PFSK-1 (cell line): ENCODE results near the gene SRGN.

Source experiments
- FOXP2 ChIP-seq: optimal IDR thresholded peaks from 2 replicates; pipeline ENCODE3; 2011; ENCODE audit warnings: borderline replicate concordance, control low read depth, inconsistent platforms; ENCODE audit not compliant: insufficient read depth; ENCODE audit errors: extremely low read length, extremely low read depth
- POLR2AphosphoS5 ChIP-seq: IDR thresholded peaks from 2 replicates; pipeline ENCODE4 v1.6.1; 2012; ENCODE audit warnings: low read depth, mild to moderate bottlenecking, control low read depth, low read length, moderate library complexity
- SIN3A ChIP-seq: IDR thresholded peaks from 2 replicates; pipeline ENCODE4 v1.6.1; 2012; ENCODE audit warnings: mild to moderate bottlenecking, low read length, moderate library complexity, borderline replicate concordance; ENCODE audit not compliant: insufficient read depth
- TAF1 ChIP-seq: IDR thresholded peaks from 2 replicates; pipeline ENCODE4 v1.6.1; 2012; ENCODE audit warnings: low read length, control low read depth, borderline replicate concordance; ENCODE audit not compliant: insufficient read depth
- TF ChIP-seq, protein P1 (sequence below), 2 experiments: IDR thresholded peaks; 2 replicates each; pipeline versions ENCODE4 v1.6.1 to v1.8.0; 2011 to 2012; ENCODE audit warnings: low read depth in 2 of 2, low read length in 2 of 2, control low read depth in 1 of 2, inconsistent platforms in 1 of 2, mild to moderate bottlenecking in 1 of 2, moderate library complexity in 1 of 2; ENCODE audit not compliant: insufficient read depth in 1 of 2

The SRGN gene

DNA sequence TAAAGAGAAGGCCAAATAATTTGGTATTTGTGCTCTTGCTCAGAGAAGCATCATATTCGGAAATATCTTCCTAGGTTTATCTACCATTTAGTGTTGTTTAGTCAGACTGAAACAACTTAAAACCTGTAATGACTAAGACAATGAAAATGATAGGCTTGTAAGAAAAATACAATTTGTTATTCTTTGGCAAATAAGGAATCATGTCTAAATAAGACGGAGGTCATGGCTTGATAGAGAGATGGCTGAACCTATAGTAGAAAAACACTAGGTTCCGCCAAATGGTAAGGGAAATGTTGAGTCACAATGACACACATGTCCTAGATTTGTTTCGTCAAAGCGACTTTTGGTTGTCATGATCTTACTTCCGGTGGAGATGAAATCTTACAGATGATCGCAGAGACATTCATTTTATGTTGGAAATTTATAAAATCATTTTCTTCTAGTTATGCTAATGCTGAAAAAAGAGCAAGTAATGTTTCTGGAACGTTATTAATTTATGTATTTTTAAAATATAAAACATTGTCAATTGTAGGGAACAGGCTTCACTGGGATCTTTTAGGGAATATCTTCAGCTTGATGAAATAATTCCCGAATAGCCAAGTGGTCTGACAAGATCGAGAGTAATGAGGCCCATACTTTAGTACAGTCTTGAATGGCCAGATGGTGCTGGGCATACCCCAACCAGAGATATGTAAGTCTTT, 1.0 kb downstream of the SRGN start:
- TF ChIP-seq, protein P1, sequence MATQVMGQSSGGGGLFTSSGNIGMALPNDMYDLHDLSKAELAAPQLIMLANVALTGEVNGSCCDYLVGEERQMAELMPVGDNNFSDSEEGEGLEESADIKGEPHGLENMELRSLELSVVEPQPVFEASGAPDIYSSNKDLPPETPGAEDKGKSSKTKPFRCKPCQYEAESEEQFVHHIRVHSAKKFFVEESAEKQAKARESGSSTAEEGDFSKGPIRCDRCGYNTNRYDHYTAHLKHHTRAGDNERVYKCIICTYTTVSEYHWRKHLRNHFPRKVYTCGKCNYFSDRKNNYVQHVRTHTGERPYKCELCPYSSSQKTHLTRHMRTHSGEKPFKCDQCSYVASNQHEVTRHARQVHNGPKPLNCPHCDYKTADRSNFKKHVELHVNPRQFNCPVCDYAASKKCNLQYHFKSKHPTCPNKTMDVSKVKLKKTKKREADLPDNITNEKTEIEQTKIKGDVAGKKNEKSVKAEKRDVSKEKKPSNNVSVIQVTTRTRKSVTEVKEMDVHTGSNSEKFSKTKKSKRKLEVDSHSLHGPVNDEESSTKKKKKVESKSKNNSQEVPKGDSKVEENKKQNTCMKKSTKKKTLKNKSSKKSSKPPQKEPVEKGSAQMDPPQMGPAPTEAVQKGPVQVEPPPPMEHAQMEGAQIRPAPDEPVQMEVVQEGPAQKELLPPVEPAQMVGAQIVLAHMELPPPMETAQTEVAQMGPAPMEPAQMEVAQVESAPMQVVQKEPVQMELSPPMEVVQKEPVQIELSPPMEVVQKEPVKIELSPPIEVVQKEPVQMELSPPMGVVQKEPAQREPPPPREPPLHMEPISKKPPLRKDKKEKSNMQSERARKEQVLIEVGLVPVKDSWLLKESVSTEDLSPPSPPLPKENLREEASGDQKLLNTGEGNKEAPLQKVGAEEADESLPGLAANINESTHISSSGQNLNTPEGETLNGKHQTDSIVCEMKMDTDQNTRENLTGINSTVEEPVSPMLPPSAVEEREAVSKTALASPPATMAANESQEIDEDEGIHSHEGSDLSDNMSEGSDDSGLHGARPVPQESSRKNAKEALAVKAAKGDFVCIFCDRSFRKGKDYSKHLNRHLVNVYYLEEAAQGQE (IDR thresholded peaks at IDR 0.05; ENCODE audit: insufficient read depth in 1 of 2, low read depth in 2 of 2, low read length in 2 of 2), result no peak
- no peak for TF ChIP-seq FOXP2
- TF ChIP-seq POLR2AphosphoS5, result no peak
- no peak for TF ChIP-seq TAF1
- no peak for TF ChIP-seq SIN3A

- TF ChIP-seq SIN3A (no peak), TAF1 (no peak), POLR2AphosphoS5 (no peak), FOXP2 (no peak)
- TF ChIP-seq, protein P1 (IDR thresholded peaks at IDR 0.05; ENCODE audit: insufficient read depth in 1 of 2, low read depth in 2 of 2, low read length in 2 of 2), result no peak
Observed at GRCh38 chr10:69089638-69090599, 2.0 kb downstream of the SRGN start.

DNA sequence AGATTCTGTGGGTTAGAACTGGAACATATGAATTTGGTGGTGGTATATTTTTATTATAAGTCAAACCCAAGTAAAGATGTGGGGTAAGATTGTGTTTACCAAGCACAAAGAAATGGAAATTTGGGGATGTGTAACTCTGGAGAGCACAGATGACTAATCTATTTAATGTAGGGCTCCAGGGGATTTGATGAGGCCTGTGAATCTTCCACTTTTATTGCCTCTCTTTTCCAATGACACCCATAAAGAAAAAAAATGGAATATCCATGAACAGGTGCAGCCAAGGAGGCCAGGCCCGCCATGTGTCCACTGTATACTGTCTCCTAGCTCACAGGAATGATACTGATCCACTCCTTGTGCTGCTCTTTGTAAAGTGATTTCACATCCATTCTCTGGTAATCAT, 2.8 kb downstream of the SRGN start:
- TF ChIP-seq SIN3A, result no peak
- TF ChIP-seq, protein P1 (IDR thresholded peaks at IDR 0.05; ENCODE audit: insufficient read depth in 1 of 2, low read depth in 2 of 2, low read length in 2 of 2), result no peak
- TF ChIP-seq TAF1, result no peak
- no peak for TF ChIP-seq POLR2AphosphoS5
- no peak for TF ChIP-seq FOXP2

DNA sequence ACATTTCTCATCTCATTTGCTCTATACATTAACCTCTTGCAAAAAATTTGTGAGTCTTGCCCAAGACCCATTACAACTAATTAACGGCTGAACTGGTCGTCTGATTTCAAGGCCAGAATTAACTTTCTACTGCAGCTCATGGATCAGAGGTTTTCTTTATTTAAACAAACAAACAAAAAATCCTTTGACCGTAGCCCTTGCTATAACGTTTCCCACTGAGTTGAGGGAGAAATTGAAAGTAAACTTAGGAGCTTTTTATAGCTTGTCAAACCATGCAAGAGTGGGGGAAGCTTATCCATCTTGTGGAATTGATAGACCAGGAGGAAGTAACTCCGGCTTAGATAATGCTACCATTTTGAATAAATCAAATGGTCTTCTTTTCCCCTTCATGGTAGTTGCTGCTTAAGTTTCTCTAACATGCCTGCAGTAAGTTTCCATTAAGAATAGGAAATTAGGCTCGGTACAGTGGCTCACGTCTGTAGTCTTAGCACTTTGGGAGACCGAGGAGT, 3.3 kb downstream of the SRGN start:
- no peak for TF ChIP-seq TAF1
- TF ChIP-seq, protein P1 (IDR thresholded peaks at IDR 0.05; ENCODE audit: insufficient read depth in 1 of 2, low read depth in 2 of 2, low read length in 2 of 2), result no peak
- no peak for TF ChIP-seq SIN3A
- no peak for TF ChIP-seq POLR2AphosphoS5
- TF ChIP-seq FOXP2, result no peak
